ENCODE measurements around the gene GATA1.

GATA1 gene

DNA sequence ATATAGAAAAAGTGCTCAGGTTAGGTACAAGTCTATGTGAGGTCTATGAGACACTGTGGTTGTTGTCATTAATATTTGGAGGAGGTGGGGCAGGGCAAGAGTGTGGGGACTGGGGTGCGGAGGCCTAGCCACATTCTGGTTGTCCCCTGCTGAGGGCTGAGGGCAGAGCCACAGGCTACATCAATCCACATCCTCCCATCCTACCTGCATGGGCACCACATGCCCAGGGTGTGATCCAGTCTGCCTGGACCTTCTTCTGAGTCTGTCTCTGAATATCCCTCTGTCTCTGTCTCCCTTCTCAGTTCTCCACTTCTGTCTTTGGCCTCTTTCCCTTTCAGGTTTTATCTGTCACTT is 1.2 kb upstream of the GATA1 start:
- DNase-seq (ENCODE audit: low spot score) = peak; percentile 55

DNA sequence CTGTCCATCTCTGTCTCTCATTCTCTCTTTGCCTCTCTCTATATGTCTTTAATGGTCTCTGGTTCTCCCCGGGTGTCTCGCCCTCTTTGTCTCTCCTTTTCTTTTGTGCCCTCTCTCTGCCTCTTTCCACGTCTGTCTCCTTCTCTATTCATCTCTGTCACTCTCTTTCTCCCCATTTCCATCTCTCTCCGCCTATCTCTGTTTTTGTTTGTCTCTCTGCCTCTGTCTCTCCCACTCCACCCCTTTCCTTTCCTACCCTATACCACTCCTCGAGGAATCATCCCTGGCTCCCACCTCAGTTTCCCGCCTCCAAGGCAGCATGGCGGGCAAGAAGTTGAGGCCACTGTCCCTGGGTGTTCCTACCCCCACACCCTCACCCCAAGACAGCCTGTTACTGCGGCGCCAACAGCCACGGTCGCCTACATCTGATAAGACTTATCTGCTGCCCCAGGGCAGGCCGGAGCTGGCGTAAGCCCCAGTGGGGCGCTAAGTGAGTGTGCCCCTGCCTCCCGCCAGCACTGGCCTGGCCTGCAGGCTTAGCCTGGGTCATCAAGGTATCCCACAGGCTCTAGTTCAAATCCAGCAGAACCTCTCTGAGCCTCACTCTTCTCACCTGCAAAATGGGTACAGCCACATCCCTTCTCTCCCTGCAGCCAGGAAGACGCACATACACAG is 713 bp upstream of the GATA1 start:
- DNase-seq (ENCODE audit: low spot score) = peak; percentile 78

DNA sequence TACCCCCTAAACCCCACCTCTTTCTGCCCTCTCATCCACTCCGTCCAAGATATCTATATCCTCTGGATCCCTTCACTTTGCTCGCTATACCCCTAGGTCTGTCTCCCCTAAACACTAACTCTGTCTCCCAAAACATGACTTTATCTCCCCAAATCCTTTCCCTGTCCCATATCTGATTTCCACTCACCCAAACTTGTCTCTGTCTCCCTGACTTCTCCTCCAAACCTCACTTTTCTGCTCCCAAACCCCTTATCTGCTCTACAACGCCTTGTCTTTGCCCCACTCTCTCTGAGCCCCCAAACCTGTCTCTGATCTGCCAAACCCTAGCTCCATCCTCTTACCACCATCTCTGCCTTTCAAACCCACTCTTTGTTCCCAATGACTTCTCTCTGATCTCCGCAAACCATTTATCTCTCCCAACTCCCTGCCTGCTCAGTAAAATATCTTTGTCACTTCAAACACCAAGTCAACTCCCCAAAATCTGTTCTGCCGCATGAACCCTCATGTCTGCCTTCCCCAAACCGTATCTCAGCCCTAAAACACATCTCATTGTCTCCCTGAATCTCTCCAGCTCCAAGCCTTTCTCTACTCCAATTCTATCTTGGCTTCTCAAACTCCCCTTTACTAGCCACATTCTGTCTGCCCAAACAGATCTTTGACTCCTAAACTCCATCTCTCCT is 575 bp downstream of the GATA1 start:
- DNase-seq (ENCODE audit: low spot score) = peak; percentile 52

DNA sequence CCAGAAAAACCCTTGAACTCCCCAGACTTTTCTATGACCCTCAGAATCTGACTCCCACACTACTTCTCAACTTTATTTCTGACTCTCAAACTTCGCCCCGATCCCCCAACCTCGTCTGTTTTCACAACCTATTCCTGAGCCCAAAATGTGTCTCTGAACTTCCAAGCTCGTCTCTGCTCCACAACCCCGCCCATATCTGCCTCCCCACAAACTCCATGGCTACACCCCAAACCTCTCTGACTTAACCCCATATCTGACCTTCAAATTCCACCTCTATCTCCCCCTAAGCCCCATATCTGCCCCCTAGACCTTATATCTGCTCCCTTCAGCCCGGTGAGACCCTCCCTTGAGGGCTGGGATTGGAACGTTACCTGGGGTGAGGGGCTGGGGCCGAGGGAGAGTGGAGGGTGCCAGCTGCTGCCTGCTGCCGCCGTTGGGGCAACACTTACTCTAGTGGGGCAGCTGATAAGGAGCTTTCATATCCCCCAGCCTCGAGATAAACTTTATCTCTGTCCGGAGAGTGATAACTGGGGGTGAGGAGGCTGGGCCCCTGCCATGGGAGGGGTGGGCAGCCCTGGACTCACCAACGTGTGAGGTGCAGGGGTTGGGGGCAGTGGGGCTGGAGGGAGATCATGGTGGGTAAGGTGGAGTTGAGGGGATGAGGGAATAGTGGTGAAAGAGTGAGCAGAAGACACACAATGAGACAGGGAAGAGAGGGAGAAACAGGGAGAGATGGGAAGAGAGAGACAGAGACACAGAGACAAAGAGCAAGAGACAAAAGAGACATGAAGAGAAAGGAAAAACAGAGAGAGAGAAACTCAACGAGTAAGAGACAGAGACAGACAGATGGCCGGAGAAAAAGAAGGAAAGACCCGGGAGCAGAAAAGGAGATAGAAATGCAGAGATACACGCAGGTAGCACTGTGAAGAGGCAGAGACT is 1.4 kb downstream of the GATA1 start:
- DNase-seq (ENCODE audit: low spot score) = peak; percentile 64

DNA sequence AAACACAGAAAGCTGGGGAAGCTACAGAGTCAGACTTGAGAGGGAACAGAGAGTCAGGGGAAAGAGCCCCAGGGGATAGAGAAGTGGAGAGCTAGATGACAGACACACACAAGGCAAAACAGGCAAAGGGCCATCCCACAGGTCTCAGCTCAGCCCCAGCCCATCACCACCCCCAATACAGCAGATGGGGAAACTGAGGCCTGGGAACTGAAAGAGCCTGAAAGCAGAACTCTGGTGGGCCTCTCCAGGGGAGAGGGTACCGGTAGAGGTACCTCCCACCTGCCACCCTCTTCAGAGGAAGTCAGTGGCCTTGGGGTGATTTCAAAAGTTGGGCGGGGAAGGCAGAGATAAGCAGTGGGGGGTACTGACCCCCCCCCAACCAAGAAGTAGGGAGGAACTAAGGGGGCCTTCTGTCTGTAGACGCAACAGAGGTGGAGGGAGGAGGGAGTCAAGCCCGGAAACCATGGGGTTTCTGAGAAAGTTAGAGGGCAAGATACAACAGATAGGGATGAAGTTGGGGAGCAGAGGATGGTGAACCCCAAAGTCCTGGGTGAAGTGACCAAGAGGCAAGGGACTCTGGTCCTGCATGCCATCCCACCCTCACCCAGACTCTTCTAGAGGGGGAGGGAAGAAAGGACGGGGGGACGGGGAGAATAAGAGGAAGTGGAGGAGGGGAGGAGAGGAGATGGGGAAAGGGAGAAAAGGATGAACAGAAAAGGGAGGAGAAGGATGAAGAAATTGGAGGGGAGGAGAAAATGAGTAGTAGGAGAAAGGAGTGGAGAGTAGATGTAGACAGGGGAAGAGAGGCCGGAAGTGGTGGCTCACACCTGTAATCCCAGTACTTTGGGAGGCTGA is 3.2 kb downstream of the GATA1 start:
- peak; percentile 45 for DNase-seq (ENCODE audit: low spot score)

DNA sequence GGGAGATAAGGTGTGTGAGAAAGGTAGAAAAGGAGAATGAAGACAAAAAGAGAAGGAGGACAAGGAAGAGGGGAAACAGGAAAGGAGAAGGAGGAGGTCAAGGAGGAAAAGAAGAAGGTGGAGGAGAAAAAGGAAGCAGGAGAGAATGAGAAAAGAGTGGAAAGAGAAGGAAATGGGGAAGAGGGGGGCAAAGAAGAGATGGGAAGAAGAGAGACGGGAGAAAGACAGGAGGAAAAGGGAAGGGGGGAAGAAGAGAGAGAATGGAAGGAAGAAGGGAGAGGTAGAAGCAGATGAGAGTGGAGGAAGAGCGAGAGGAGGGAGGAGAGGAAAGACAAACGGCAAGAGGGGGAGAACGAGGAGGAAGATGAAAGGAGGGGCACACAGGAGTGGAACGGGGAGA is 4.1 kb downstream of the GATA1 start:
- no peak for DNase-seq (ENCODE audit: low spot score)

DNA sequence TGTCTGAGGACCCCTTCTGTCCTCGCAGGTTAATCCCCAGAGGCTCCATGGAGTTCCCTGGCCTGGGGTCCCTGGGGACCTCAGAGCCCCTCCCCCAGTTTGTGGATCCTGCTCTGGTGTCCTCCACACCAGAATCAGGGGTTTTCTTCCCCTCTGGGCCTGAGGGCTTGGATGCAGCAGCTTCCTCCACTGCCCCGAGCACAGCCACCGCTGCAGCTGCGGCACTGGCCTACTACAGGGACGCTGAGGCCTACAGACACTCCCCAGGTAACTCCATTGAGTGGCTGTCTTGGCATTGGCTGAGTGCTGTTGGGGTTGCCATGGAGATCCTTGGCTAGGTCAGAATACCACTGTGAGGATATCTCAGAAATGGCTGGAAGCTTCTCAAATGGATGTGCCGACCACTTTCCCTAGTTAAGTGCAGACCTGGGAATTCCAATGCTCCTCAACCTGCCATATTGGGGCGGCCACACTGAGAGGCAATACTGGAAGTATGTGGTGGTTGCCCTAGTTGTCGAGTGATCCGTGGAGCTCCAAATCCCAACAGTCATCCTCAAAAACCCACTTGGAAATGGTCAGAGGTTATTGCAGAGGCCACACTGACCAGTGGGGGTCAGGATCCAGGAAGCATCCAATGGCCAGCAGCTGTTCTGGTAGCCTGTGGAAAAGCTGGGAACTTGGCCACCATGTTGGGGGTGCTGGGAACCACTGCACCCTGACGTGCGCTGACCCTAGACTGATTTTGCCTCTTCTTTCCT is 4.9 kb downstream of the GATA1 start:
- no peak for DNase-seq (ENCODE audit: low spot score)

DNA sequence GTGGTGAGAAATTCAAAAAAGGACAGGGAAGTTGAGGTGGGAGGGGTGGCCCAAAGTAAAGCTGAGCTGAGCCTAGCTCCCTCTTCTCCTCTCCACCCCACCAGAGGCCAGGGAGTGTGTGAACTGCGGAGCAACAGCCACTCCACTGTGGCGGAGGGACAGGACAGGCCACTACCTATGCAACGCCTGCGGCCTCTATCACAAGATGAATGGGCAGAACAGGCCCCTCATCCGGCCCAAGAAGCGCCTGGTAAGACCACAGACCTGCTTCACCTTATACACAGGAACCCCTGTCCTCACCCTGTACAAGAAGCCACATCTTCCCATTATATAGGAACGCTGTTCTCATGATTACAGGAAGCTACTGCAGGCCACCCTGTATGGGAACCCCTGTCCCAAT is 5.8 kb downstream of the GATA1 start:
- no peak for DNase-seq (ENCODE audit: low spot score)

DNA sequence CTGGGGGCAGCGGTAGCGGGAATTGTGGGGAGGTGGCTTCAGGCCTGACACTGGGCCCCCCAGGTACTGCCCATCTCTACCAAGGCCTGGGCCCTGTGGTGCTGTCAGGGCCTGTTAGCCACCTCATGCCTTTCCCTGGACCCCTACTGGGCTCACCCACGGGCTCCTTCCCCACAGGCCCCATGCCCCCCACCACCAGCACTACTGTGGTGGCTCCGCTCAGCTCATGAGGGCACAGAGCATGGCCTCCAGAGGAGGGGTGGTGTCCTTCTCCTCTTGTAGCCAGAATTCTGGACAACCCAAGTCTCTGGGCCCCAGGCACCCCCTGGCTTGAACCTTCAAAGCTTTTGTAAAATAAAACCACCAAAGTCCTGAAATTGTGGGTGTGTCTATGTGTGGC is 7.5 kb downstream of the GATA1 start:
- no peak for DNase-seq (ENCODE audit: low spot score)

DNA sequence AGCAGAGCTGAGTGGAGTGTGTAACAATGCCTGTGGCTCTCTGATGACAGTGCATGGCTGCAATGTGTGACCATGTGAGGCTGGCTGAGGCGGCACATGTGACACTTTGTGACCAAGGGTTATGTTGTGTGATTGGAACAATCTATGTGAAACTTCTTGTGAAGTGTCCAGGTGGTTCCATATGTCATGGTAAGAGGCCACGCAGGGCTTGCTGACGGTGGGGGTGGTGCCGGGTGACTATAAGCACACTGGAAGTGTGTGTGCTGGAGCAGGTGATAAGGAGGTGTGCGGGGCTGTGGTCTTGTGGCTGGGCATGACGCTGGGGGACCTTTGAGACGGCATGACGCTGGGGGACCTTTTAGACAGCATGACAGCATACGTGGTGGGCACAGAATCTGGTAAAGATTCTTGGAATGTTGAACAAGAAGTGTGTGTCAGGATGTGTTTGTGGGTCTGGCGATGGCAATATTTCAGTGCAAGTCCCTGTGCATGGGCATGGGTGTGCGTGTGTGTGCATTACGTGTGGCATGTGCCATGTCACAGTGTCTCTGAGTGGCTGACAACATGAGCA is 8.0 kb downstream of the GATA1 start:
- DNase-seq (ENCODE audit: low spot score) = peak; percentile 38

DNA sequence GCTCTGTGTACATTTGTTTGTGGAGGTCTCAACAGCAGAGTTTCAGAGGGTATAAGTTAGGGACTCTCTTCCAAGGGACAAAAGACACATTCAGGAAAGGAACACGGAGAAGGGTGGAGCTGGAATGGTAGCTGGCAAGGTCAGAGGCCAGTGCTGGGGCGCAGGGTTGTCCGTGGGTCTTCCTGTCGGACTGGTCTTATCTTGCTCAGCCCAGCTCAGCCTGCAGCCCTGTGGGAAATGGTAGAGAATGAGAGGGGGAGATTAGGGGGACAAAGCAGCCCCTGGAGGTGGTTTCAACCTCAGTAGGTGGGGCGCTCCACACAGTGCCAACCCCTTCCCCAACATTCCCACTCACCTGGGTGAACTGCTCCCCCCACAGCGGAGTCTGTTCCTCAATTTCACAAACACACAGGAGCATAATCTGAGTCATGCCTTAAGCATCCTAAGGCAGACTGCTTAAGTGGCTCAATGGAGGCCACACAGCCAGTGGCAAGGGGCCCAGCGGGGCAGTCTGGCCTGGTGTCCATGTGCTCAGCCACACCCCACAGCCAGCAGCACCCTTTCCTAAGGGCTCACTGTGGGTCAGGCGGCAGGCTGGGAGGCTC is 8.6 kb downstream of the GATA1 start:
- DNase-seq (ENCODE audit: low spot score) = no peak

DNA sequence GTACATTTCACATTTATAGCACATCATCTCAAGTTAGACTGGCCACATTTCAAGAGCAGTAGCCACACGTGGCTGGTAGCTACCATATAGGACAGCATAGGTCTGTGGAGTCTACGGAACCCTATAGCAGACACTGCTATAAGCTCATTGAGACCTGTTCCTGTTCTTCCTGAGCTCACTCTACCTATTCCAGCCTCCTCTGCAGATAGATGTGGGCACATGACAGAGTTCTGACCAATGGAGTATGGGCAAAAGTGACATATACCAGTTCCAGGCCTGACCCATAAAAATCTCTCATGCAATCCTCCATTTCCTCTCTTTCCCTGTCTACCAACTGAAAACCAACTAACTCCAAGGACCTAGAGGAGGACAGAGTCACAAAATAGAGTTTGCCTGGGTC is 11.9 kb downstream of the GATA1 start:
- DNase-seq (ENCODE audit: low spot score) = no peak

DNA sequence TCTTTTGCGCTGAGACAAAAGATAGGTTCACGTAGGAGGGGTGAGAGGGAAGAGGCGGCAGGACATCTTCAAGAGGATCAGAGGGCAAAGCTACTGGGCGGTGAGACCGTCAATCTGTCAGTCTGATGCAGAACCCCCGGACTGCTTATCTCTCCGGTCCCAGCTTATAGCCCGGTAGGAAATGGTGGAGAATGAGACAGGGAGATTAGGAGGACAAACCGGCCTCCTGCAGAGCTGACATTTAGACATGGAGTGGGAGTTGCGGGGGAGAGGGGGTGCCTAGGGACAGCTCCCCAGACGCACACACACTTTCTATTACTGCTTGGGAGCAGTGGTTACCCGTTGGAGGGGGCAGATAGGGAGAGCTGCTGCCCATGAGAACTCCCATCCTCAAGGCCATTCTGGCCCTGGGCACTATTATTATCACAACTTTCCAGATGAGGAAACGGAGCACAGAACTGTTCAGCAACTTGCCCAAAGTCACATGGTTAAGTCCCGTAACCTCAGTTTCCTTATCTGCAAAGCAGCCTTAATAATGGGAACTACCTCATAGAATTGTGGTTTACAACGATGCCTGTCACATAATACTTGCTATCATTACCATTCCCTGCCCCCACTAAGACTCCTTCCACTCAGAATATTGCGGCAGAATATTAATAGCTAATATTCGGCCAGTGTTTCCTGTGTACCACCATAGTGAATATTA is 14.3 kb downstream of the GATA1 start:
- peak; percentile 66 for DNase-seq (ENCODE audit: low spot score)

DNA sequence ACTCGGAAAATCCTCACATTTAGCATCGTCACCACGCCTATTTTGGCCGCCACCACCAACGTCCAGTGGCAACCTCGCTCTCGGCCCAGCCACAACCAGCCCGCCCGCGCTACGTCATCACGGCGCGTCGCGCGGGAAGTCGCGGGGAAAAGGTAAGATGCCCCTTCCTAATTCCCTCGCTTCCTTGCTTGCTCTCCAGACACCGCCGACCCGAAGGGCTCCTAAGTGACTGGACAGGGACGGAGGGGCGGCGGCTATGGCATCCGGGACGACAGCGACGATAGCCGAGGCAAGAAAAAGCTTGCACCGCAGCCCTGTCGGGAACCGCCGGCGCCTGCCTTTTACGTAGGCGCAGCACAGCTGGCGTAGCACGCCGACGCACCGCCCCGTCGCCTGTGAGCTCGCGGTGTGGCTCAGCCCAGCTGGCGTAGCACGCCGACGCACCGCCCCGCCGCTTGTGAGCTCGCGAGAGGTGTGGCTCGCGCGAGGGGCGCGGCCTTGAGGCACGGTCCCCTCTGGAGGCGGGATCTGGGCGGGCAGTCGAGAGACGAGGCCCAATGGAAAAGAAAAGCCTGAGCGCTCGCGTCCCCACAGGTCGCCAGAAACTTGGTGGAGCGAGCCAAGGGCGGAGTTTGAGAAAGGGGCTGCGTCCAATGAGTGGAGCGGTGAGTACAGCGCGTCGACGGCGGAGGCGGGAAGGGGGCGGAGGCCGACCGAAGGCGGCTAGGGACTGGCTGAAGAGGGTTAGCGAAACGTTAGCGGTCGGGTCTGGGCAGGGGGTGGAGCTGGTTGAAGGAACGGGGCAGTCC is 15.1 kb downstream of the GATA1 start, which contains the start of gene HDAC6:
Gene HDAC6 (plus strand): TSS at position 788 of the 809 bp plus-strand sequence. CDS start 626 bp downstream, outside the sequence.
- peak; percentile 98 for DNase-seq (ENCODE audit: low spot score)

DNA sequence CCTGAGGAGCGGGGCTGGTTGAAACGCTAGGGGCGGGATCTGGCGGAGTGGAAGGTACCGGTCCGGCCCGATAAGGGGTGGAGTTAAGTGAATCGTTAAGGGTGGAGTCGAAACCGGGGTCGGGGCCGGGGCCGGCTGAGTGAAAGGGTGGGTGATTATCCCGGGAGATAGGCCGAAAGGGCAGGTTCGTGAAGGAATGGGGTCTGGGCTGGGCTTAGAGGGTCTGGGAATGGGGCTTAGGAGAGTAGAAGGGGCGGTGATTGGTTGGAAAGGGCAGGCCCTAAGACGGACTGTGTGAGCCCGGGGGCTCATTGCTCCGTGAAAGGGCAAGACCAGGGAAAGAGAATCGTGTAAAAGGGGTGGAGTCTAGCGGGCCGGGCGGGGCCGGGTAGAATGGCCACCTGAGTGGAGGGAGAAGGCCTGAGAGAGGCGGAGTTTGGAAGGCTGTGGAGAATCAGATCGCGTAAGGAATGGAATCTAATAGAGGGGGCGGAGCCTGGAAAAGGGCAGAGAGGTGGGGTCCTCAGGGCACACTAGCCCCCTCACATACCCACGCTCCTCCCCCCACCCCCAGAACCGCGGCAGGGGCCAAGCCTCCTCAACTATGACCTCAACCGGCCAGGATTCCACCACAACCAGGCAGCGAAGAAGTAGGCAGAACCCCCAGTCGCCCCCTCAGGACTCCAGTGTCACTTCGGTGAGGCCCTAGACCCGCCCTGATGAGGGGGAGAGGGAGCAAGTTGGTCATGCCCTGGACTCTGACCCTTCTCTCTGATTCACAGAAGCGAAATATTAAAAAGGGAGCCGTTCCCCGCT is 15.9 kb downstream of the GATA1 start:
- peak; percentile 87 for DNase-seq (ENCODE audit: low spot score)

DNA sequence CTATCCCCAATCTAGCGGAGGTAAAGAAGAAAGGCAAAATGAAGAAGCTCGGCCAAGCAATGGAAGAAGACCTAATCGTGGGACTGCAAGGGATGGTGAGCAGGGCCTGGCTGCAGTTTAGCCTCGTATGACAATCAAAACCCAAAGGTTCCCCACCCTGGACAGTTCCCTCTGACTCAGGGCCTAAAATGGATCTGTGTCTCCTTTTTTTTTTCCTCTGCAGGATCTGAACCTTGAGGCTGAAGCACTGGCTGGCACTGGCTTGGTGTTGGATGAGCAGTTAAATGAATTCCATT is 16.5 kb downstream of the GATA1 start:
- no peak for DNase-seq (ENCODE audit: low spot score)

DNA sequence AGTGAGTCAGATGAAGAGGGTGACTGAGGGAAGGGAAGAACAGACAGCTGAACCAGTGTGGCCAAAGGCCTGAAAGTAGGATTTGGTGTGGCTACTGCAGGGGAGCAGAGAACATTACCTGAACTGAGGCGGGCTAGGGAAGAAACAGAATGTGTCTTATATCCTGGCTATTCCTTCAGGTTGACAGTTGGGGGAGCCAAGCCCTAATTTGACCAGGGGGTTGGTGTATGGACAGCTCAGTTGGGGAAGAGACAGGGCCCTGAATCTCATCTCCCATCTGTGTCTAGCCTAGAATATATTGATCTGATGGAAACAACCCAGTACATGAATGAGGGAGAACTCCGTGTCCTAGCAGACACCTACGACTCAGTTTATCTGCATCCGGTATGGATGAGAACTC is 19.7 kb downstream of the GATA1 start:
- DNase-seq (ENCODE audit: low spot score) = no peak

DNA sequence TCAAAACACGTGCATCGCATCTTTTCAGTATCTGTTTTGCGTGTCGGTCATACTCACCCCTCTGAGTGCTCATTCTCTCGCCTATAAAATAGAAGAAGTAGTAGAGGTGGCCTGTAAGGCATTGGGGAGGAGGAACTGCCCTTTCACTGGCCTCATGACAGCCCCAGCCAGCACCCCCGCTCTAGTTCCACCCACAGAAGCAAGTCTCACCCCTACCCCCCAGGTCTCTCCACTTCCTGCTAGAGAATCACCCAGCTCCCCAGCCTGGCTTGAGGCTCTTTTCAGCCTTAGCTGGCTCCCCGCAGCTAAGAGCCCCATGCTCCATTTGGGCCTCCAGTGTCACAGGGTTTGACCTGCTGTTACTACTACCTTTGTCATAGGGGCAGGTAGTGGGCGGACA is 27.3 kb downstream of the GATA1 start:
- no peak for DNase-seq (ENCODE audit: low spot score)
